Measurements from ENCODE around the gene EGFL6.

Gene EGFL6

GRCh38 chrX:13647709-13648212 lies 78.4 kb downstream of the EGFL6 start (continued):
- TF ChIP-seq REST (tag by site-specific recombination; IDR thresholded peaks at IDR 0.05), result 0 out of 2 replicates have a peak, but pooled peaks have one; percentile 13
- TF ChIP-seq ELK4 (IDR thresholded peaks at IDR 0.05; ENCODE audit: borderline replicate concordance, low read depth, low read length), result no peak
- TF ChIP-seq ZNF585B (tag by site-specific recombination; IDR thresholded peaks at IDR 0.05), result no peak
- peak; percentile 86; the same call in 1 of the 2 replicates for TF ChIP-seq ZNF626 (tag by site-specific recombination; IDR thresholded peaks at IDR 0.05)
- peak; percentile 99 for TF ChIP-seq MEIS1 (CRISPR knock-in tag; IDR thresholded peaks at IDR 0.05; ENCODE audit: borderline replicate concordance)
- no peak for TF ChIP-seq ZNF704 (tag by site-specific recombination; IDR thresholded peaks at IDR 0.05)
- TF ChIP-seq WT1 (tag by site-specific recombination; IDR thresholded peaks at IDR 0.05), result no peak
- peak; percentile 7; the same call in 1 of the 2 replicates for TF ChIP-seq ATF2 (tag by site-specific recombination; IDR thresholded peaks at IDR 0.05; ENCODE audit: low read depth)
- no peak for TF ChIP-seq KLF1 (tag by site-specific recombination; IDR thresholded peaks at IDR 0.05)
- no peak for TF ChIP-seq ZSCAN5A (tag by site-specific recombination; IDR thresholded peaks at IDR 0.05)
- no peak for TF ChIP-seq KLF9 (tag by site-specific recombination; IDR thresholded peaks at IDR 0.05; ENCODE audit: low read depth)
- no peak for TF ChIP-seq ZBTB7A (tag by site-specific recombination; IDR thresholded peaks at IDR 0.05; ENCODE audit: low read depth)
- 0 out of 2 replicates have a peak, but pooled peaks have one; percentile 64 for TF ChIP-seq KLF17 (tag by site-specific recombination; IDR thresholded peaks at IDR 0.05)
- TF ChIP-seq ZNF792 (tag by site-specific recombination; IDR thresholded peaks at IDR 0.05), result no peak
- no peak for TF ChIP-seq ZNF423 (tag by site-specific recombination; IDR thresholded peaks at IDR 0.05)
- TF ChIP-seq ZSCAN30 (tag by site-specific recombination; IDR thresholded peaks at IDR 0.05), result no peak
- peak; percentile 48; the same call in 1 of the 2 replicates for TF ChIP-seq ZNF214 (tag by site-specific recombination; IDR thresholded peaks at IDR 0.05; ENCODE audit: borderline replicate concordance)
- no peak for TF ChIP-seq BCL11A (tag by site-specific recombination; IDR thresholded peaks at IDR 0.05; ENCODE audit: low read depth)
- peak; percentile 55; the same call in 1 of the 2 replicates for TF ChIP-seq GLI2 (tag by site-specific recombination; IDR thresholded peaks at IDR 0.05; ENCODE audit: borderline replicate concordance, low read depth)
- no peak for TF ChIP-seq ZBTB8A (tag by site-specific recombination; IDR thresholded peaks at IDR 0.05)
- peak; percentile 72 for TF ChIP-seq EGR2 (tag by site-specific recombination; IDR thresholded peaks at IDR 0.05; ENCODE audit: low read depth)
- TF ChIP-seq ZNF670 (tag by site-specific recombination; IDR thresholded peaks at IDR 0.05; ENCODE audit: low read depth), result no peak
- TF ChIP-seq ZNF280D (tag by site-specific recombination; IDR thresholded peaks at IDR 0.05), result no peak
- no peak for TF ChIP-seq CTCF (tag by site-specific recombination; IDR thresholded peaks at IDR 0.05)
- no peak for TF ChIP-seq ZNF785 (tag by site-specific recombination; IDR thresholded peaks at IDR 0.05)
